ENCODE results near the gene TLE5. TPM values are rescaled to one million over a fixed set of nuclear protein-coding genes. Genes with fewer than 3 reads are reported as not detected.

TLE5 gene
- total RNA-seq, 2 experiments from 2014 or later, result 722 to 793 TPM

DNA sequence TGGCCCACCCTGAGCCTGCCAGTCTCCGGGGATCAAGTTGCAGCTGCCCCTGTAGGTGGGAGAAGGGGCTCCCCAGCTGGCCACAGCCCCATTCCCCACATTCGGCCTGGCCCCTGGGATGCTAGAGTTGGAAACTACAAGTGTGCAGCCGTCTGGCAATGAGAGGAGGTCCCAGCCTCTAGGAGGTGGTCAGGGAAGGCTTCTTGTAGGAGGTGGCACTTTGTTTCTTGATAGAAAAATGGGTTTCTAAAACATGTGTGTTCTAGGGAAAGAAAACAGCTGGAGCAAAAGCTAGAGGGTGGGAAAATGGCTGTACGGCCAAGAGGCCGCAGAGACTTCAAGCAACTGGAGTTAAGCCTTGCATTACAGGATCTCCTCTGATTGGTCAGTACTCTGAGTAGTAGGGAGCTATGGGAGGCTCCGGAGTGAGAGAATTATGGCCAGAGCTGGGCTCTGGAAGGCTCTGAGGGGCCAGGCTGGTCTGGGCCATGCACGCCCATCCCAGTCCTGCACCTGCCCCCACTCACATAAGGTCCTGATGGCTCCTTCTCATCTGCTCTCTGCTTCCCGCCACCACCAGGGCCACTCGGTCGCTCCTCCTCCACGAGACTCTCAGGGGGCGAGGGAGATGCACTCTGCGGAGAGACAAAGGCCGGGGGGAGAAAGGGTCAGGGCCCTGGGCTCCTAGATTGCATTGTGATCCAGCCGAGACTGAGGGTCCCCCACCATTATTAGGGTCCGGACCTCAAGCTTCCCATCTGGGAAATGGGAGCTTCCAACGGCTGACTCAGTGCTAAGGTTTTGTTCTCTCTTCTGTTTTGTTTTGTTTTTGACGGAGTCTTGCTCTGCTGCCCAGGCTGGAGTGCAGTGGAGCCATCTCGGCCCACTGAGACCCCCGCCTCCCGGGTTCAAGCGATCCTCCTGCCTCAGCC is 46.9 kb downstream of the TLE5 start:
- H3K4me1 ChIP-seq (ENCODE audit: insufficient read depth, low read length), result no peaks in the 10 kb centered on the region
- H3K27me3 ChIP-seq (ENCODE audit: control insufficient read depth in 1 of 2, insufficient read depth in 2 of 2, low read length in 2 of 2), result no peaks in the 10 kb centered on the region
- H3K36me3 ChIP-seq (ENCODE audit: insufficient read depth, low read length), result peaks cover 14% of the 10 kb centered on the region
- Mint-ChIP-seq H3K27me3 (no peaks in the 10 kb centered on the region), H3K4me1 (ENCODE audit: low read depth) (no peaks in the 10 kb centered on the region), H3K27ac (no peak overlapping the region), H3K9me3 (no peaks in the 10 kb centered on the region), H3K4me3 (no peak overlapping the region), H3K36me3 (ENCODE audit: low read depth) (peaks cover 21% of the 10 kb centered on the region)
- ChIA-PET POLR2A (interaction anchor here (1.6 kb wide), 1 partner anchor 21 kb away, joined by 5 read pairs; no protein-coding TSS in a partner anchor), CTCF (no interaction called here)
- intact Hi-C loops (cut with DNase I, micrococcal nuclease), result no loop called here
- DNase-seq, result no peak
- no peak overlapping the region for H3K4me3 ChIP-seq (ENCODE audit: low read length)
- no peaks in the 10 kb centered on the region for H3K9me3 ChIP-seq (ENCODE audit: control insufficient read depth in 1 of 2, insufficient read depth in 1 of 2, low read length in 2 of 2)
- H3K27ac ChIP-seq (ENCODE audit: low read depth in 1 of 2, low read length in 2 of 2), result no peak overlapping the region
- TF ChIP-seq, protein P1, sequence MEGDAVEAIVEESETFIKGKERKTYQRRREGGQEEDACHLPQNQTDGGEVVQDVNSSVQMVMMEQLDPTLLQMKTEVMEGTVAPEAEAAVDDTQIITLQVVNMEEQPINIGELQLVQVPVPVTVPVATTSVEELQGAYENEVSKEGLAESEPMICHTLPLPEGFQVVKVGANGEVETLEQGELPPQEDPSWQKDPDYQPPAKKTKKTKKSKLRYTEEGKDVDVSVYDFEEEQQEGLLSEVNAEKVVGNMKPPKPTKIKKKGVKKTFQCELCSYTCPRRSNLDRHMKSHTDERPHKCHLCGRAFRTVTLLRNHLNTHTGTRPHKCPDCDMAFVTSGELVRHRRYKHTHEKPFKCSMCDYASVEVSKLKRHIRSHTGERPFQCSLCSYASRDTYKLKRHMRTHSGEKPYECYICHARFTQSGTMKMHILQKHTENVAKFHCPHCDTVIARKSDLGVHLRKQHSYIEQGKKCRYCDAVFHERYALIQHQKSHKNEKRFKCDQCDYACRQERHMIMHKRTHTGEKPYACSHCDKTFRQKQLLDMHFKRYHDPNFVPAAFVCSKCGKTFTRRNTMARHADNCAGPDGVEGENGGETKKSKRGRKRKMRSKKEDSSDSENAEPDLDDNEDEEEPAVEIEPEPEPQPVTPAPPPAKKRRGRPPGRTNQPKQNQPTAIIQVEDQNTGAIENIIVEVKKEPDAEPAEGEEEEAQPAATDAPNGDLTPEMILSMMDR (IDR thresholded peaks at IDR 0.05), result no peak
- ATAC-seq (ENCODE audit: poor library complexity), result no peak

DNA sequence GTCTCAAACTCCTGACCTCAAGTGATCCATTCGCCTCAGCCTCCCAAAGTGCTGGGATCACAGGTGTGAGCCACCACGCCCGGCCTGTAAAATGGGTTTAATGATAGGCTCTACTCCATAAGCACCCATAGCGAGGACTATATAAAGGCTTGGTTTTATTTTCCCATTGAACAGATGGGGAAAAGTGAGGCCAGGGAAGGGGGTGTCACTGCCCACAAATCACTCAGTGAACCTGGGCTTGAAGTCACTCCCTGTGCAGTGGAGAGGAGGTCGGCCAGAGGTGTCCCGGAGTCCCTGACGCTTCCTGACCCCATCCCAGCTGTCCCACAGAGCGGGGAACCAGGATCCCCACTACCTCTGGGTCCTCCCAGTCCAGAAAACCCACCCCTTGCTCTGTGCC is 48.2 kb downstream of the TLE5 start:
- no peak overlapping the region for H3K4me3 ChIP-seq (ENCODE audit: low read length)
- H3K9me3 Mint-ChIP-seq, result no peaks in the 10 kb centered on the region
- H3K4me3 Mint-ChIP-seq, result no peak overlapping the region
- H3K4me1 Mint-ChIP-seq (ENCODE audit: low read depth), result no peaks in the 10 kb centered on the region
- H3K36me3 ChIP-seq (ENCODE audit: insufficient read depth, low read length), result peaks cover 14% of the 10 kb centered on the region
- H3K9me3 ChIP-seq (ENCODE audit: control insufficient read depth in 1 of 2, insufficient read depth in 1 of 2, low read length in 2 of 2), result no peaks in the 10 kb centered on the region
- intact Hi-C loops (cut with DNase I, micrococcal nuclease), result no loop called here
- H3K27ac ChIP-seq (ENCODE audit: low read depth in 1 of 2, low read length in 2 of 2), result no peak overlapping the region
- H3K27me3 Mint-ChIP-seq, result no peaks in the 10 kb centered on the region
- H3K27ac Mint-ChIP-seq, result no peak overlapping the region
- no peaks in the 10 kb centered on the region for H3K27me3 ChIP-seq (ENCODE audit: control insufficient read depth in 1 of 2, insufficient read depth in 2 of 2, low read length in 2 of 2)
- ChIA-PET CTCF (no interaction called here), POLR2A (no interaction called here)
- no peak for ATAC-seq (ENCODE audit: poor library complexity)
- H3K4me1 ChIP-seq (ENCODE audit: insufficient read depth, low read length), result no peaks in the 10 kb centered on the region
- TF ChIP-seq, protein P1 (IDR thresholded peaks at IDR 0.05), result no peak
- H3K36me3 Mint-ChIP-seq (ENCODE audit: low read depth), result peaks cover 21% of the 10 kb centered on the region
- DNase-seq, result no peak

DNA sequence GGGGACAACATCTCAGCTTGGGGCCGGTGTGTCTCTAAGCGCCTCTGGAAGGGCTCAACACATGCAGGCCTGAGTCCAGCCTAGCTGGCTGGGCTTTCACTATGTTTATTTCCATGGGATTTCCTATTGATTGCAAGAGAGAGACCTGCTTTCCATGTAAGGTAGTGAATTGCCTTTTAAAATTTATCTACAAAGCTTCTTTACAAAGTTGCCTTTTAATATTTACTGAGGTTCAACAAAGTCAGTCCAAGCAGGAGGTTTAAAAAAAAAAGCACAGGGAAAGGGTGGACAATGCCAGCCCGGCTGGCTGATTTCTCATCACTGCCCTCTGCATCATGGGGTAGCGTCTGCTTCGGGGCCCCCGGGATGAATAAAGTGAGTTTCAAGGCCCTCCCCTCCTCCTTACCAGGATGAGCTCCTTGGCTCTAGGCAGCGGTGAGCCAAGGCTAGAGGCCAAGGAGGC is 49.0 kb downstream of the TLE5 start:
- Mint-ChIP-seq H3K27me3 (no peaks in the 10 kb centered on the region), H3K9me3 (no peaks in the 10 kb centered on the region), H3K4me3 (no peak overlapping the region), H3K27ac (no peak overlapping the region), H3K4me1 (ENCODE audit: low read depth) (no peaks in the 10 kb centered on the region), H3K36me3 (ENCODE audit: low read depth) (peaks cover 21% of the 10 kb centered on the region)
- DNase-seq, result no peak
- Histone ChIP-seq H3K36me3 (ENCODE audit: insufficient read depth, low read length) (peaks cover 14% of the 10 kb centered on the region), H3K4me1 (ENCODE audit: insufficient read depth, low read length) (no peaks in the 10 kb centered on the region), H3K9me3 (ENCODE audit: control insufficient read depth in 1 of 2, insufficient read depth in 1 of 2, low read length in 2 of 2) (no peaks in the 10 kb centered on the region), H3K4me3 (ENCODE audit: low read length) (no peak overlapping the region), H3K27me3 (ENCODE audit: control insufficient read depth in 1 of 2, insufficient read depth in 2 of 2, low read length in 2 of 2) (no peaks in the 10 kb centered on the region), H3K27ac (ENCODE audit: low read depth in 1 of 2, low read length in 2 of 2) (no peak overlapping the region)
- CTCF ChIA-PET, result no interaction called here
- intact Hi-C loops (cut with DNase I, micrococcal nuclease), result no loop called here
- no peak for ATAC-seq (ENCODE audit: poor library complexity)
- TF ChIP-seq, protein P1 (IDR thresholded peaks at IDR 0.05), result no peak
- POLR2A ChIA-PET, result no interaction called here
